GM19455 (cell line): Measurements from ENCODE around the gene HMCN2.
"Not testable (repeated sequence)": the region's sequence is repeated elsewhere in the genome, so short reads cannot be mapped to it uniquely, and the experiment has no call there.

Experiments
- ATAC-seq: cut with Tn5 transposase; IDR thresholded peaks from one replicate; pipeline ENCODE4 v1.9.1; 2021; ENCODE audit not compliant: unreplicated experiment

HMCN2 gene

DNA sequence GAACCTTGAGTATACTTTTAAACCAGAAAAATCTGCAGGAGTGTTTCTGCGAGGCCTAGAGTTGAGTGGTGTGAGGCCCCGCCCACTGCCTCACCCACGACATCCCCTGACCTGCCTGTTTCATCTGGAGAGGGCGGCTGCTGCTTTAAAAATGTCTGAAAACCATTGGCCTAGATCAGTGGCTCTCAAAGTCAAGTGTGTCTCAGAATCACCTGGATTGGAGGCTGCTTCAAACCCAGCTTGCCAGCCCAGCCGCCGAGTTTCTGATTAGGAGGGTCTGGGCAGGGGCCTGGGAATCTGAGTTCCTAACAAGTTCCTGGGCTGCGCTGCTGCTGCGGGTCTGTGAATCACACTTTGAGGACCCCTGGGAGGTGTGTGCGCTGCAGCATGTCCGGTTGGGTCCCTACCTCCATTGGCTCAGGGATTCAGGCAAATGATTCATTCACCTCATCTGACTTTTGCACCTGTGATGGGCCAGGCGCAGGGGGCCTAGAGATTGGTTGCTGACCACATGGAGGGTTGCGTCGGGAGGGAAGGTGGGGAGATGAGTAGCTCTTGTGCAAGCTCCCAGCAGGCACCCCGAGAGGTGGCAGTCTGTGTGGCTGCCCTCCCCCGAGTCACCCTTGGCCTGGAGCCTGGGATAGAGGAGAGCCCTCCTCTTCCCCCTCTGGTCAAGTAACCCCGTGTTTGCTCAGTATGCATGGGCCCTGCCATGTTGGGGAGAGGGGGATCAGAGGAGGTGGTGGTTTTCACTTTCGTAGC, 27.6 kb upstream of the HMCN2 start:
- no peak for ATAC-seq

DNA sequence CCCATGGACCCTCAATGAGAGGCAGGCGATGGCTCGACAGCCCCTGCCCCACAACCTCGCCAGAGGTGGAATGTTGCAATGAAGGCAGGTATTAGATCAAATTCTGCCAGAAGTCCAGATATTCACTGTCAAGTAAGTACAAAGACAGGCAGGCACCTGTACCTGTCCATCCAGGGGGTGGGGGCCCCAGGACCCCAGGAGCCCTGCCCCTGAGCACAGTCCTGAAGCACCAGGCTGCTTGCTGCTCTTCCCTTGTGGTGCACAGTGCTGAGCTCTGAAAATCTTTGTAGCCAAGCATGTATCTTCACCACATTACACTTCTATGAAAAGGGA, 26.2 kb upstream of the HMCN2 start:
- ATAC-seq: no peak

DNA sequence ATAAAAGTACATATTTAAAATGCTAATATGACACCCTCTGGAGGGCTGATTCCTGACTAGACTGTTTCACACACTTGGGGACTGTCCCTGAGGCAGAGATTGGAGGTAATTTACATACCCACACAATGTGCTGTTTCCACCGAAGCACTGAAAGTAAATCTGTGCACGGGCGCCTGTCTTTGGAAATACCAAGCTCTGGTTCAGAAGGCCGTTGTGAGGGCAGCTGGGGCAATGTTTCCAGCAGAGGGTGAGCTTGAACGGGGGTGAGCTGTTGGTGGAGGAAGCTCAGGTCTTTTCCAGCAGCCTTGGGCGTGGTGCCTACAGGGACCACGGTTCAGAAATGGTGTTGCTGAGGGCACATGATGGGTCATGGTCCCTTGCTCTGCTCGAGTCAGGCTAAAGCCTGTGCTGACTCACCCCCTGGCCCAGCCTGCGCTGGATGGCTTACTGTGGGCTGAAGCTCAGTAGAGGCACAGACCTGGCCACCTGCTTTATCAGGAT, 25.8 kb upstream of the HMCN2 start:
- no peak for ATAC-seq

DNA sequence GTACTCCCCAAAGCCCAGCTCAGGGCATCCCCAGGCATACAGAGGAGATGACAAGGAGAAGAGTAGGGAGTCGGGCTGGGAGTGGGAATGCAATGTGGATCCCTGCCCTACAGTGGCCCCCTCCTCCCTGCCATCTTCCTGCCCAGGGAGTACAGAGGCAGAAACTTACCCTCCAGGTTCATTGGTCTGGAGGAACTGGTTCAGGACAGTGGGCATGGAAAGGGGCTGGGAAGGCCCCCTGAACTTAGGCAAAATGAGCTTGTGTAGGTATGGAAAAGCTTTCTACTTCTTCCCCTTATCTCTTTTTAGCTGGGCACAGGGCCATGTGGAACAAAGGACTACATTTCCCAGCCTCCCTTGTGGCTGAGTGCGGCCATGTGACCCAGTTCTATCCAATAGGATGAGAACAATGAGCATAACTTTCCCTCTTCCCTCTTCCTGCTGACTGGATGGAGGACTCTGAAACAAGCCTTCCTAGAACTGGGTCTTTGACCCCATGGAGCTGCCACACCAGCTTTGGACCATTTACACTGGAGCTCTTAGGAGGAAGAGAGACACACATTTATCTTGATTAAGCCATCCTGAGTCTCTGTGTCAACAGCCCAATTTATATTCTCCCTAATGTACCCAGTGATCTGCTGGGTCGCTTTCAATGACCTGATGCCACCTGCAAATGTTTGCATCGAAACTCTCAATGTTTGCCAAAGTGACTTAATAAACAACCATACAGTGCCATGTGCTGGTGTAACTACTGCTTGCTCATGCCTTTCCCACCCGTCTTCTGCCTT, 25.0 kb upstream of the HMCN2 start:
- no peak for ATAC-seq

DNA sequence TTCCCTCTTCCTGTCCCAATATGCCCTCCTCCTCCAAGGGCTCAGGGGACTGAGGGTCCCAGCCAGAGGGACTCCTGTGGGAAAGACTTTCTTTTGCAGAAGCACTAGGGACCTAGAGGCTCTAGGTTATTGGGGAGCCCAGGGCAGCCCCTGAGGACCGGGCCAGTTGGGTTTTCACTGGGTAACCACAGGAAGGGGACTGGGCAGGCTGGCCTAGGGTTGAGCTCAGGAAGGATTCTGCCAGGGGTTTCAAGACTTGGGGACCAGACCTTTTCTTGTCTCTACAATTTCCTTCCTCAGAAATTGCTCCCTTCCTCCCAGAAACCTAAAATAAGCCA, 24.4 kb upstream of the HMCN2 start:
- ATAC-seq: no peak

DNA sequence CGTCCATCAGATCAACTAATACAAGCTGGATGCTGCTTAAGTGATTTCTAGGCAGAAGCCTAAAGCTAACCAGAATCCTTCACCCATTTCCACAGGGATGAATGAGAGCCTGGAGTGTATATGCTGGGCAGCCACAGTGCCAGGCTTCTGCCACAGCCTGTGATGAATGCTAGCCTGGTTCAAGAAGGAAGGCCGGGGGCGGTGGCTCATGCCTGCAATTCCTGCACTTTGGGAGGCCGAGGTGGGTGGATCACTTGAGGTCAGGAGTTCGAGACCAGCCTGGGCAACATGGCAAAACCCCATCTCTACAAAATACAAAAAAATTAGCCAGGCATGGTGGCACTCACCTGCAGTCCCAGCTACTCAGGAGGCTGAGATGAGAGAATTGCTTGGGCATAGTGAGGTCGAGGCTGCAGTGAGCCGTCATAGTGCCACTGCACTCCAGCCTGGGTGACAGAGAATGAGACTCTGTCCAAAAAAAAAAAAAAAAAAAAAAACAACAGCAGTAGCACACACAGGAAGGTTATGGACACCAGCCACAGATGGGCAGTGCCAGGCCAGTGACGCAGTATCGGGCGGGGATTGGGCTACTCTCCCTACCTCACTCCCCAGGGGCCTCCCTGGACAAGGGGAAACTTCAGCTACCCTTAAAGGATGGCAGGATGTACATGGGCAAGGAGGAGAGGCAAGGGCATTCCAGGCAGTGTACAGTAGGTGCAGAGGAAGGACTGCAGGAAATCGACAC, 23.1 kb upstream of the HMCN2 start:
- ATAC-seq: no peak

DNA sequence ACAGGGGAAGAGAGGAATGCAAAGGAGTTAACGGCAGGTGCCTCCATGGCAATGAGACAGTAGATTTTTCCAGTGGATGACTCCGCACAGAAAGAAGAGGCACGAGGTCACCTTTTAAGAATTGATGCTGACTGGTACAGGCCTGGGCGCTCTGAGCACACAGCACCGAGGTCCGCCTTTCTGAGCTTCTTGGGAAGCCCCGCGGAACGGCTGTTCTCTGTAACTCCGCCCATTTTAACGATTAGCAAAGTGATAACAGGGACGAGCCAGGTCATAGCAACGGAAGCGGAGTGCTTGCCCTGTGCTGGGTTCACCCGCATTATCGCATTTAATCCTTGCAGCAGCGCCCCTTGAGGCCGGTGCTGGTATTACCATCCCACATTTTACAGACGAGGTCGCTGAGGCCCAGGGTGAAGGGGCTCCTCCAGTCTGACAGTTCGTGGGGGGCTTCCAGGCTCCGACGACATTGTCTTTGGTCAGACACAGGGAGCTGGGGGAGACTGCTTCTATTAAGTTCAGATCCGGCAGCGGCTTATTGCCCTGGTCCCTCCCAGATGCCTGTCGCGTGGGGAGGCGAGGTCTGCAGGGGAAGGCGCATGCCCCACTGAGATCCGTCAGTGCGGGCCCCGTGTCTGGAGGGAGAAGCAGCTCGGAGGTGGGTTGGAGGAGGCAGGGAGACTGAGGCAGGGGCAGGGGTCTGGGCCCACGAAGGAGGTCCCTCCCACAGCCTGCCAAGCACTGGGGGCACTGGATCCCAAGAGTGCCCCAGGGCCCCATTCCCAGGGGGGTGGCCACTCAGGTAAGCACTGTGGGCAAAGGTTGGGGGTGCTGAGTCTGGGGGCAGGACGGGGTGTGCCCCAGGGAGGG, 22.3 kb upstream of the HMCN2 start:
- no peak for ATAC-seq

DNA sequence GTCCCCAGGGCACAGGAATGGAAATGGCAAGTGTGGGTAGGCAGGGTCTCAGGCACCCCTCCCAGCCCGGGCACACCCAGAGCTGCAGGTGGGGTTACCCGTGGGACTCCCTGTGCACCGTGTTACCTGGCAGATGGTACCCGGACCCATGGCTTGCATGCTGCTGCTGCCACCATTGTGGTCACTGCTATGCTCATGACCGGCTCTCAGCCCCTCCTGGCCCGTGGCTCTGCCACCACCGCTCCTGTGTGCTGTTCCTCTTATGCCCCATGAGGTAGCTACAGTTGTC, 21.7 kb upstream of the HMCN2 start:
- no peak for ATAC-seq

DNA sequence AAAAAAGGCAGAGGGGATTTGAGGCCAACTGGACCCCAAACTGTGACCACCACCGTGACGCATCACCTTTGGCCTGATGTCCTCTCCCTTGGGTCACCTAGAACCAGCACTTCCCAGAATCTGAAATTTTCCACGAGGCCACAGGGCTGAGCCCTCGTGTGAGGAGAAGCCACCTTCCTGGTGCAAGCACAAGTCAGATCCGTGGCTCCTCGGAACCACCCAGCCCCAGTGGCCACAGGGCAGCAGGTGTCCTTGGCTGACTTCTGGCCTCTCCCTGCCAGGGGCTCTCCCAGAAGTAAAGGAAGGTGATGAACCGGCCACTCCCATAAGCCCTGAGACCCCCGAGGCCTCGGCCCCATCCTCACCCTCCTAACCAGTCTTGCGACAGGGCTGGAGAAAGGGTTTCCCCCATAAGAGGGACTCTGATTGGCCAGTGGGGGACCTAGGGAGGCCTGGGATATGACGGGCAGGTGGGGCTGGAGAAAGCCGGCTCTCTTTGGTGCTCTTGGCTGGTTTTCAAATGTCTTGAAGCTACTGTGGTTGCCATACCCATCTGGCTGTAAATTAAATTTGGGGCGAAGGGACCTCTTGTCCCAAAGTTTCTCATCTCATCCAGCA, 20.9 kb upstream of the HMCN2 start:
- no peak for ATAC-seq

DNA sequence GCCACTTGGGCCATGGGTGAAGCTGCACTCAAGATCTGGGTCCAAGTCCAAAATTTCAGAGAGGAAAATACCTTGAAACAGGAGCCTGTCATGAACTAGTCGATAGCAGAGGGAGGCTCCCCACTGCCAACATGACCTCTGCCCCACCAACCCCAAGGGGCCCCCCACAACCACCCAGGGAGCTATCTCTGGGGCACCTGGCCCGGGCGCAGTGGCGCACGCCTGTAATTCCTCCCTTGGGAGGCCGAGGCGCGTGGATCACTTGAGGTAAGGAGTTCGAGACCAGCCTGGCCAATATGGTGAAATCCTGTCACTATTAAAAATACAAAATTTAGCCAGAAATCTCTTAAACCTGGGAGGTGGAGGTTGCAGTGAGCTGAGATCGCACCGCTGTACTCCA, 20.1 kb upstream of the HMCN2 start:
- no peak for ATAC-seq

DNA sequence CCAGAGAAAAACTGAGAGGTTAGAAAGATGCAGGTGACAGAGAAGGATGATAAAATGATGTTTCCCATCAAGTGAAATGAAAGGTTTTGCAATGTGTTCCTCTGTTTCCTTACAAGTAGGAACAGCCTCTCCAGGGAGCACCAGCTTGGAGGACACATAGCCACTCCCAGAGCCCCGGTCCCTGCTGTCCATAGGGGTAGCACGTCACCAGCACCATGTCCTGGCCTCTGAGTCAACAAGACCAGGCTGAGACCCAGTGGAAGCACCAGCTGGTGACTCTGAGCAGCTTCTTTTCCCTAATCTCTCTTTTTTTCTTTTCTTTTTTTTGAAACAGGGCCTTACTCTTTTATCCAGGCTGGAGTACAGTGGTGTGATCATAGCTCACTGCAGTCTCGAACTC, 19.4 kb upstream of the HMCN2 start:
- no peak for ATAC-seq

DNA sequence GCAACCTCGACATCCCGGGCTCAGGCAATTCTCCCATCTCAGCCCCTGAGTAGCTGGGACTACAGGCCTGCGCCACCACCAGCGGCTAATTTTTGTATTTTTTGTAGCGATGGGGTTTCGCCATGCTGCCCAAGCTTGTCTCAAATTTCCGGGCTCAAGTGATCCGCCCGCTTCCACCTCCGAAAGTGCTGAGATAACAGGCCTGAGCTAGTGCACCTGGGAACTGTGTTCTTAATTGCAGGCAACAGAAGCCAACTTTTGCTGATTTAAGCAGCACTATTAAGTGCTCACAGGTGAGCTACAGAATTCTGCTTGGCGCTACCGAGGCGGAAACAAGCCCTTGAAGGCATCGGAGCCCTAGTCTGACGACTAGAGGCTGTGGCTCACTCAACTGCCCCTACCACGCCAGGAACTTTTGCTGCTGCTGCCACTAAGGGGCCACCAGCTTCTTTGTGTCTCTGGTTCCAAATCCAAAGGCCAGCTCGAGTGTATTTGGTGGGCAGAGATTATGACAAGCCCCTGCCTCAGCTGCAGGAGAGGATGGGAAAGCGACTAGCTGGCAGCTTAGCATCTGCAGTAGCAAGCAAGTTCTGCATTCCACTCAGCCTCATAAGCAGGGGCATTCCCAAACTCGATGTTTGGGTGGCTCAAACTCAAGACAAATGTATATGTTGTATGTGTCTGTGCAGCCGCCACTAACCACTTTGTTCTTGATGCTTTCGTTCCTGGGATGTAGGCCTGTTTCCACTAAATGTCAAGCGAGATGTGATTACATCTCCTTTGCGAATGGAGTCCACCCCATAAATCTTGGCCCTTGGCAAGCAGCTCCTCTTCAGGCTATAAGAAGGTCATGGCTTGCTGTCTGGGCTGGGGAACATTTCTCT, 10.6 kb upstream of the HMCN2 start:
- ATAC-seq: no peak

DNA sequence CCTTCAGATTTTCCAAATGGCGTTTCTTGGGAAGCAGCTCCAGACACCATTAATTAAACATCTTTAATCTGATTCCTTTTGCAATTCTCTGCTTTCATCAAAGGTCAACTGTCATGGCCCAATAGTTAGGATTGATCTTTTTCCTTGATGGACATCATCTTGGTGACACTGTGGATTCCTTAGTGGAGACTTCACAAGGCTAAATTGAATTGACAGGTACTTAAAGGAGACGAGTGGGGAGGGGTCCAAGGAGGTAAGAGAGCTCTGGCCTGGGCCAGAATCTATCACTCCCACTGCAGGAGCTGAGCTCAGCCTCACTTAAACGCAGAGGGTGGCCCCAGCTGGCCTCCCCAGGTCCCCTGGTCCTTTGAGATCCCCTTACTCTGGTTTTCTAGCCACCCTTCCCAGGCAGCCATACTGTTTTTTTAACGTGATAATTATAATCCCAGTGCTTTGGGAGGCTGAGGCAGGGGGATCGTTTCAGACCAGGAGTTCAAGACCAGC, 9.9 kb upstream of the HMCN2 start:
- no peak for ATAC-seq

DNA sequence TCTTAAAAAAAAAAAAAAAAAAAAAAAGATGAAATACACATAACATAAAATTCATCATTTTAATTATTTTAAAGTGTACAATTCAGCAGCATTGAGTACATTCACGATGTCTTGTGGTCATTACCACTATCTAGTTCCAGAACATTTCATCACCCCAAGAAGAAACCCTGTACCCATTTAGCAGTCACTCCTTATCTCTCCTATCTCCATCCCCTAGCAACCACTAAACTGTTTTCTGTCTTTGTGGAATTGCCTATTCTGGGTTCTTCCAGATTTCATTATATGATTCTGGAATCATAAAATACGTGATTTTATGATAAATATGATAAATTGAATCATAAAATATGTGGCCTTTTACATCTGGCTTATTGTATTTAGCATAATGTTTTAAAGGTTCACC, 8.9 kb upstream of the HMCN2 start:
- ATAC-seq: no peak

DNA sequence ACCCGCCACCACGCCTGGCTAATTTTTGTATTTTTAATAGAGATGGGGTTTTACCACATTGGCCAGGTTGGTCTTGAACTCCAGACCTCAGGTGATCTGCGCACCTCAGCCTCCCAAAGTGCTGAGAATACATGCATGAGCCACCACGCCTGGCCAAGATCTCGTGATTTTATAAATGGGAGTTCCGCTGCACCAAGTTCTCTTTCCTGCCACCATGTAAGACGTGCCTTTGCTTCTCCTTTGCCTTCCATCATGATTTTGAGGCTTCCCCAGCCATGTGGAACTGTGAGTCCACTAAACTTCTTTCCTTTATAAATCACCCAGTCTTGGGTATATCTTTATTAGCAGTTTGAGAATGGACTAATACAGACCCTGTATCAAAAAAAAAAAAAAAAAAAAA, 7.4 kb upstream of the HMCN2 start:
- not testable (repeated sequence) for ATAC-seq

DNA sequence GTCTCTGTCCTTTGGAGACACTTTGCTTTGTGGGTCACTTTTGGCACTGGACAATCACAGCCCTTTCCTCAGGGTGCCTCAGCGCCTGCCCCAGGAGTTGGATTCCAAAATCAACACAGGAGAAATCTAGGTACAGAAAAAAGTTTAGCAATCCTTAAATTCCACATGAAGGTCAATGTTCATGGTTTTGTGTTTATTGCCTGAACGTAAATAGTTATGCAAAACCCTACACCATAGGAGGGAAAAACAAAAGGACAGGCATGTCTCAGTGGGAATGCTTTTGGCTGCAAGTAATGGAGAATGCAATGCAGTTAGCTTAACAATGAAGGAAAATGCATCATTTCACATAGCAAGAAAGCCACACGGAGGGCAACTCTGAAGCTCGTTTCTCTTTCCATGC, 6.5 kb upstream of the HMCN2 start:
- ATAC-seq: no peak

DNA sequence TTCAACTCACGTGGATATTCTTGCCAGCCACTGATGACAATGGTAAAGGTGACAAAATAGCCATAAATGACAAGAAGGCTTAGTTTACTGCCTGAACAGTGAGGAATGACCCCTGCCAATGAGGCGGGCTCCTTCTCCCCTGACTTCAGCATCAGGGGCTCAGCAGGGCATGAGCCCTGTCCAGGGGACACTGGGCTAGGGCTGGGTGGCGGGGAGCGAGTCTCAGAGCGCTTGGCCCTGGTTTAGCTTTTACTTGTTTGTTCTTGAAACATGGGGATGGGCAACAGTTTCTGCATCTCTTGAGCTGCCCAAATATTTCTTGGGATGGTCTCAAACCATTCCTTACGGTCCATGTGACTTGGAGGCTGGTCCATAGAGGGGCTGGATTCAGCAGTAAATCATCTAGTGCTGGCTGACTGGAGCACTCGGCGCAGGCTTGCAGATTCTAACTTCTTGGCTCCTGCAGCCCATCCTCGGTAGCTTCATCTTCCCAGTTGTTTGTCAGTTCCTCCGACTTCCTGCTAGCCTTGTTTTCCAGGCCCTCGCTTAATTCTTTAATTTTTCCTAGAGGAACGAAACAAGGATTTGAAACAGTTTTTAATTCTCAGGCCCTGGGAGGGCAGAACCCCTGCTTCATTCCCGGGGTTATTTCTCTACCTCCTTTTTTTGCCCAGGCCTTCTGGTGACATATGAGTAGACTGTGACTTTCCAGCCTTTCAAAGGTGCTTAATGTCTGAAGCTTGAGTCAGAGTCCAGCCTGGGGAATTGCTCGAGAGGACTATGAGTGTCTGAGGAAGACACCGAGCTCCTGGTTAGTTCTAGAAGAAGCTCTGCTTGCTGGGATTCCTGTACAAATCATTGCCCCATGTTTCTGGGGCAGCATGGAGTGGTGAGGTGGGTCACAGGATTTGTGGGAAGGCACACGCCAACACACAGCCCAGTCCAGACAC, 4.5 kb upstream of the HMCN2 start:
- ATAC-seq: no peak

DNA sequence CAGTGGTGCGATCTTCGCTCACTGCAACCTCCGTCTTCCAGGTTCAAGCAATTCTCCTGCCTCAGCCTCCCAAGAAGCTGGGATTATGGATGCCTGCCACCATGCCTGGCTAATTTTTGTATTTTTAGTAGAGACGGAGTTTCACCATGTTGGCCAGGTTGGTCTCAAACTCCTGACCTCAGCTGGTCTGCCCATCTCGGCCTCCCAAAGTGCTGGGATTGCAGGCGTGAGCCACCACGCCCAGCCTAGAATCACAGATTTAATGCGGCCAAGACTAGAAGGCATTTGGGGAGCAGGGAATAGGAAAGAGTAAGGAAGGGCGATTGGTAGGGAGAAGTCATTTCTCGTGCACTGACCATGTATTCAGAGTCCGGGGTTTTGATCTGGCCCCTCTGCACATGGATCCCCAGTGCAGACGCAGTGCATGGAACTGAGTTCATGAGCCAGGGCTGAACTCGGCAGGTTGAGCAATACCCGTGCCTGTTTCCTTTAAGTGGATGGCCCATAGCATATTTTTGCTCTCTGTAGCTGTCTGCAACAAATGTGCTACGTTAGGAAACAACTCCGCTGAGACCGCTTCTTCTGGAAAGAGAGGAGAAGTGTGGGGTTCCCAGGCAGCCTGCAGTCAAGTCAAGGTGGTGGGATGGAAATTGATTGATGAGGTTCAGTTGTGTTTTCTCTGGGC, 3.4 kb upstream of the HMCN2 start:
- no peak for ATAC-seq
